Activated T-helper 17 cell treated with anti-CD3 and anti-CD28 coated beads, Interleukin-2, amount 50 U/mL, for 72 hours (primary cell): Measurements from ENCODE around the gene ARMC5. TPM values are rescaled to one million over a fixed set of nuclear protein-coding genes. Genes with fewer than 3 reads are reported as not detected.
A peak's percentile ranks its signal among the peaks of the same experiment; 100 is the strongest.
"Not testable (repeated sequence)": the region's sequence is repeated elsewhere in the genome, so short reads cannot be mapped to it uniquely, and the experiment has no call there.

Source experiments
- ATAC-seq: fragments of 150-1000 bp; cut with Tn5 transposase; replicated peaks from 2 replicates; pipeline ENCODE4 v1.10.0; 2021; ENCODE audit warnings: mild to moderate bottlenecking, moderate library complexity
- H3K27ac Mint-ChIP-seq: one replicate; pipeline ENCODE4 v1.8.0; 2022; ENCODE audit warnings: mixed read lengths
- H3K27me3 Mint-ChIP-seq: one replicate; pipeline ENCODE4 v1.8.0; 2022; ENCODE audit warnings: mixed read lengths
- H3K36me3 Mint-ChIP-seq: one replicate; pipeline ENCODE4 v1.8.0; 2022; ENCODE audit warnings: low read depth, mild to moderate bottlenecking, mixed read lengths
- H3K4me1 Mint-ChIP-seq: one replicate; pipeline ENCODE4 v1.8.0; 2022; ENCODE audit warnings: mixed read lengths
- H3K4me3 Mint-ChIP-seq: one replicate; pipeline ENCODE4 v1.8.0; 2022; ENCODE audit warnings: mild to moderate bottlenecking, mixed read lengths
- H3K9me3 Mint-ChIP-seq: one replicate; pipeline ENCODE4 v1.8.0; 2022; ENCODE audit warnings: mixed read lengths
- total RNA-seq, 2 donors: library from RNA; stranded (reverse); gene quantifications; one replicate each; pipeline ENCODE4 v1.2.3, GENCODE V29; 2022

The ARMC5 gene
- total RNA-seq, 2 donors from 2014 or later: 11.9 to 17.9 TPM

DNA sequence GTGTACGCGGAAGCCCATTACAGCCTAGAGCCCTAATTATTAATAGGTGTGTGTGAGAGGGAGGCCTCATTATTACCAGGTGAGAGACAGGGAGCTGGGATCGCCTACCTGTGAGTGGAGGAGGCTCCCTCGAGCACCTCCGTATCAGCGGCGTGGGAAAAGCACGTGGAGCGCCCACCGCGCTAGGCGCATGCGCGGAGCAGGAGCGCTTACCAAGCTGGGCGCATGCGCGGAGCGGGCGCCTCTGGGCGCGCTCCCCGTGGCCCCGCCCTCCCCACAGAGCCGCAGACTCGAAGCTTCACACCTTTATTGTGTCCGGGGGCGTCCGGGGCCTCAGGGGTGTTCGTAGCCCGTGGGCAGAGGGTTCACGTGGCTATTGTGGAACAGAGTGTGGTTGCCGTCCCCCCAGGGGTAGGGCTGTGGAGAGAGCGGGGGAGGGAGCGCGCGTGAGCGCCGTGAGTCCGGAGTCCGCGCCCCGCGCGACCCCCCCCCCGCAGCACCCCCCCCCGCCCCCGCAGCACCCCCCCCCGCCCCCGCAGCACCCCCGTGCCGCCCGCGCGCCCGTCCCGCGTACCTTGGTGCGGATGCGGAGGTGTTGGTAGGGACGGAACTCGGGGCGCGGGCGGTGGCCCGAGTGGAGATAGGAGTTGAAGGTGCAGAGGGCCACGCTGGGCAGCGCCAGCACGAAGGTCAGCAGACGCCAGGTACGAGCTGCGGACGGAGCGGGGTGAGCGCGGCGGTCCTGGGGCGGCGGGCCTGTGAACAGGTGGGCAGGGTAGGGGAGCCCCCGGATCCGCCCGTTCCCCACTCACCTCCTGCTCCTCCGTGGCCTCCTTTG lies 31.6 kb upstream of the ARMC5 start:
- Mint-ChIP-seq H3K27ac (no peak overlapping the region), H3K9me3 (no peaks in the 10 kb centered on the region)

DNA sequence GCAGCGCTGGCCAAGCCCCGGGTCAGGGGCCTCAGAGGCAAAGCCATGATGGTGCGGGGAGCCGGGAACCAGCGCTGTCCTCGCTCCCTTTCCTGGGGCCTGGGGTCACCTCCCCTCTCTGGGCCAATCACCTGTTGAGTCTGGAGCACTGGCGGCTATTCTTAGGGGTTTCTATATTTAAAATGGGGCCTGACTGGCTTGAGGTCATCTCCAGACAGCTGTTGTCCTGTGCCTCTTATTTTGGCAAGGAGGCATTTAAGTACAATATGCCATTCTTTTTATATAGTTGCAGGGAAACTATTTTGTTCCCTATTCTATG lies 31.1 kb upstream of the ARMC5 start, which contains the start of gene COX6A2:
TSS of gene COX6A2 (minus strand) at position 82 of the 319 bp plus-strand sequence. CDS start at position 47, 35 bp downstream.
- Mint-ChIP-seq H3K27me3 (peaks cover 11% of the 10 kb centered on the region), H3K36me3 (no peaks in the 10 kb centered on the region), H3K27ac (no peak within 1 kb of the TSS), H3K4me1 (no peaks in the 10 kb centered on the region), H3K9me3 (no peaks in the 10 kb centered on the region), H3K4me3 (peak within 1 kb of the TSS; percentile 13)
- ATAC-seq: no peak

More for the DNA sequence above, 31.6 kb upstream of the ARMC5 start:
- H3K27me3 Mint-ChIP-seq: peaks cover 13% of the 10 kb centered on the region
- H3K4me3 Mint-ChIP-seq: peak overlapping the region; percentile 13
- H3K4me1 Mint-ChIP-seq: no peaks in the 10 kb centered on the region
- H3K36me3 Mint-ChIP-seq: no peaks in the 10 kb centered on the region
- peak; percentile 17 for ATAC-seq

DNA sequence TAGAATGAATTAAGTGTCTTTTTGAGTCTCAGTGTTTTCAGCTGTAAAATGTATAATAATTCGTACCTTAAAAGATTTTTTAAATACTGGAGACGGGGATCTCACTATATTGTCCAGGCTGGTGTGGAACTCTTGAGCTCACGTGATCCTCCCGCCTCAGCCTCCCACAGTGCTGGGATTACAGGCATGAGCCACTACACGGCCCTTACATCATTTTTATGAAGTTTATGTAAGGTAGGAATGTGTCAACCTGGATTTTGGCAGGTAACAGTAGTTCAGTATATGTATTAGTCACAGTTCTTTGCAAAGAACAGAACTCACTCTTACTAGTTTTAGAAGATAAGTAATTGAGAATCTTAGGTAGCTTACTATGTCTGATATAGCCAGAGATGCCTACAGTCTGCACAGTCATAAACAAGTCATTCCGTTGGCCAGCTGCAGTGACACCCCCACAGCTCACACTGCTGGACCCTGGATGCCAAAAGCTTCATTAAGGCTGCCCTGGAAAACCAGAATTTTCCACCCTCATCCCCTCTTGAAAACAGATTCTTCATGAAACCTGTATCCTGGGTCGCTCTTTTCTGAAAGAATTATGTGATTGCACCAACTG lies 30.6 kb upstream of the ARMC5 start:
- ATAC-seq: peak; percentile 38
- H3K4me3 Mint-ChIP-seq: no peak overlapping the region
- no peaks in the 10 kb centered on the region for H3K36me3 Mint-ChIP-seq
- no peak overlapping the region for H3K27ac Mint-ChIP-seq
- no peaks in the 10 kb centered on the region for H3K4me1 Mint-ChIP-seq
- peaks cover 8% of the 10 kb centered on the region for H3K27me3 Mint-ChIP-seq
- no peaks in the 10 kb centered on the region for H3K9me3 Mint-ChIP-seq

DNA sequence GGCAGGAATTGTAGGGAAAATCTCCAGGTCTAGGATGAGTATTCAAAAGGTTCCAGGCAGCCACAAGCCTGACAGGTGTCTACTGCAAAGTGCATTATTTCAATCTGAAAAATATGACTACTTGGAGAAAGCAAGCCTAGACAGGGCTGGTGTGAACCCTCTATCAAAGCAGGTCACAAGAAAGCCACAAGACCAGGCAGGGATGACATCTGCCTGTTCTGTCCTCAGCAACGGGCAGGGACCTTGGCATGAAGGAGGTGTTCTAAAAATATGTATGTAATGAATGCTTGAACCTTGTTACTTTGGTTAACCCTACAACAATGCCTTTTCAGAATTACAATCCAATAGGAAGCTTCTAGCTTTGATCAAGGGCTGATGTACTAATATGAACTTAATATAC lies 30.0 kb upstream of the ARMC5 start:
- Mint-ChIP-seq H3K4me1 (no peaks in the 10 kb centered on the region), H3K36me3 (no peaks in the 10 kb centered on the region), H3K9me3 (no peaks in the 10 kb centered on the region), H3K27ac (no peak overlapping the region), H3K27me3 (peaks cover 8% of the 10 kb centered on the region), H3K4me3 (no peak overlapping the region)
- ATAC-seq: no peak

DNA sequence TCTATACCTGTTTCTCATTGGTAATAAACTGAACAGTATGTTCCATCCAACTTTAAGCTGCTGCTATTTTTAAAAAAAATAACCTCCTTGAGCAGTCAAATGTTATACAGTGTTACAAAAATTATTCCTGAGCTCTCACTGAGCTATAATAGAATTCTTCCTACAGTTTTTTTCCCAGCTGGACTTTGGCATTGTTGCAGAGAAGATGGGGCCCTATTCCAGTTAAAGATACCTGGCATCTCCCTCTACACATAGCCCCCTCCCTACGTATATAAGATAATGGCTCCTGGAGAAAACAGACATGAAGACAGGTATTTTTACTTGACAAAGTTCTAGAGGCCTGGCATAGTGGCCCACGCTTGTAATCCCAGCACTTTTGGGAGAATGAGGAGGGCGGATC lies 29.5 kb upstream of the ARMC5 start:
- H3K9me3 Mint-ChIP-seq: no peaks in the 10 kb centered on the region
- peaks cover 6% of the 10 kb centered on the region for H3K27me3 Mint-ChIP-seq
- H3K36me3 Mint-ChIP-seq: no peaks in the 10 kb centered on the region
- no peak overlapping the region for H3K27ac Mint-ChIP-seq
- no peak for ATAC-seq
- no peak overlapping the region for H3K4me3 Mint-ChIP-seq
- no peaks in the 10 kb centered on the region for H3K4me1 Mint-ChIP-seq

DNA sequence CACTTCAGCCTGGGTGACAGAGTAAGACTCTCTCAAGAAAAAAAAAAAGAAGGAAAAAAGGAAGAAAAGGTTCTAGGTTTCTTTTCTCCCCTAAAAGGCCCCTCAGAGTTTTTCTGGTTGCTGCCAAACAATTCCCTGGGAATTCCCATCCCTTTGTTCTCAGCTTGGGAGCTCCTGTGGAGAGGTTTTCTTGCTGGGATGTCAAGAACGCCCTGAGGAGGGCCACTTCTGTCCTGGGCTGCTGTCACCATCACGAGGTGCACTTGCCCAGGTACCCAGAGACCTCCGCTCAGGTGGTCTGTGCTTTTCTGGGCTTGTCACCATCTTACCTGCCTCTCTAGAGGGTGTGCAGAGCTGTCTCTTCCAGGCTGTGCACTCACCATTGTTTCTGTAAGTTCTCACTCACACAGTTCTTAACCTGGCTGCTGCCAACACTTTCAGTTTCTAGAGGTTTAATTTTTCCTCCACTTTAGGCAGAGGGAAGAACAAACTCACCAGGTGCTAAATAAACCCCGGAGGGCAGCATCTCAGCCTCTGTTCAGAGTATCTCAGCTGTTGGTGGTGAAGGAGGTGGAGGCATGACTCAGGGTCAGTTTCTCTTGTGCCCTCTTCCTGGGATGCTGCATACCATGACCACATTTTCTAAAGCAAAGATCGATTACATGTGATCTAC lies 28.8 kb upstream of the ARMC5 start:
- H3K4me1 Mint-ChIP-seq: no peaks in the 10 kb centered on the region
- no peak overlapping the region for H3K27ac Mint-ChIP-seq
- H3K27me3 Mint-ChIP-seq: peaks cover 4% of the 10 kb centered on the region
- no peaks in the 10 kb centered on the region for H3K36me3 Mint-ChIP-seq
- H3K9me3 Mint-ChIP-seq: no peaks in the 10 kb centered on the region
- ATAC-seq: peak; percentile 80
- no peak overlapping the region for H3K4me3 Mint-ChIP-seq

DNA sequence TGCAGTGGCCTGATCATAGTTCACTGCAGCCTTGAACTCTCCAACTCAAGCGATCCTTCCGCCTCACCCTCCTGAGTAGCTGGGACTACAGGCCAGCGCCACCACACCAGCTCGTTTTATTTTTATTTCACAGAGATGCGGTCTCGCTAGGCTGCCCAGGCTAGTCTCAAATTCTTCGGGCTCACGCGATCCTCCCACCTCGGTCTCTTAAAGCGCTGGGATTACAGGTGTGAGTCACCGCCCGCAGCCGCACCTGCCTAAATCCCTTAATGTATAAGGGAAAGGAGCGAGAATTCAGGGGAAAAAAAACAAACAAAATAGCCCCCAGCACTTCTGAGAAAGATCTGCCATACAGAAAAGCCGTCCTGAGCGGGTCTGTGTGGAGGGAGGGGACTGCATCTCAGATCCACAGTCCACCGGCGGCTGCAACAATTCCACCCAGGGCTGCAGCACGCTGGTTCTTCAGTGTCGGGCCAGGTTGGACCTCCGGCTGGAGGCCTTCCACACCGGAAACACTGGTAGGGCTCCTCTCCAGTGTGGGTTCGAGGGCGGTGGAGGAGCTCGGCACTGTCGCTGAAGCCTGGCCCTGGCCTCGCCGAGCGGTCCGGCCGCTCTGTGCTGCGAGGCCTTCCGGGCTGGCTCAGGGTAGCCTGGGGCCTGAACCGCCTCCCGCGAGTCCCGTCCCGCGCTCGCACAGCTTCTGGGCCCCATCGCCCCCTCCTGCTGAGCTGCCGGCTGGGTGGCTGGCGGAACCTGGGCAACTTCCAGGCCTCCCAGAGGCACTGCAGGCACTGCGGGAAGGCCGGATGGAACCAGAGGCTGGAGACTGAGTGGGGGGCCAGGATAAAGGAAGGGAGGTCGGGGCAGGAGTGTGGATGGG lies 23.7 kb upstream of the ARMC5 start:
- Mint-ChIP-seq H3K9me3 (no peaks in the 10 kb centered on the region), H3K27me3 (no peaks in the 10 kb centered on the region), H3K27ac (no peak overlapping the region), H3K4me3 (no peak overlapping the region), H3K4me1 (peaks cover 4% of the 10 kb centered on the region), H3K36me3 (no peaks in the 10 kb centered on the region)
- ATAC-seq: no peak

DNA sequence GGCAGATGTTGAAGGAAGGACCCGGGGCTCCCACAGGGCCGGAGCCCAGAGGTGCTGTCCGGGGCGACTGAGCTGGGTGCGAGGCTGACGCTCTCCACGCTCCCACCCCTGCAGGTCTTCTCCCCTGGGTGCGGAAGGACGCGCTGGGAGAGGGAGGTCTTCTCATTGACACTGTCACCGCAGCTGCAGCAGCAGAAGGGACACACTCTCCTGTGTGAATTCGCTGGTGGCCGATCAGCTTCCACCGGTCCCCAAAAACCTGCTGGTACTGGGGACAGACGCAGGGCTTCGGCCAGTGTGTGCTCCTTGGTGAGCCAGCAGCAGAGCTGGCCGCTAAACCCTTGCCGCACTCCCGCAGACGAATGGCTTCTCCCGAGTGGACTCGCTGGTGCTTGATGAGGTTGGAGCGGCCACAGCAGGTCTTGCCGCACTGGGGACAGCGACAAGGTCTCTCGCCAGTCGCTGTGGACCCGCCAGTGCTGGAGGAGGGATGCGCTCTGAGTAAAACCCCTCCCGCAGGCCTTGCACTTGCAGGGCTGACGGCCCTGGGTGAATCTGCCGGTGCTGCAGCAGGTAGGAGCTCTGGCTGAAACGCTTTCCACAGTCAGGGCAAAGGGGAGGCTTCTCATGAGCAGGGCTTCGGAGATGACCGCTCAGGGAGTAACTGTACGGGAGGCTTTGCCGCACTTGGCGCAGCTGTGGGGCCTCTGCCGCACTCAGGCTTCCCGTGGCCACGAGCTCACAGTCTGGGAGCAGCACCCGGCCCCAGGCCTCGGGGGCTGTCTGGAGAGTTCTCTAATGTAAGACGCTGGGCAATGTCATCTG lies 22.9 kb upstream of the ARMC5 start:
- H3K4me3 Mint-ChIP-seq: no peak overlapping the region
- no peaks in the 10 kb centered on the region for H3K36me3 Mint-ChIP-seq
- H3K27ac Mint-ChIP-seq: no peak overlapping the region
- no peak for ATAC-seq
- no peaks in the 10 kb centered on the region for H3K9me3 Mint-ChIP-seq
- no peaks in the 10 kb centered on the region for H3K27me3 Mint-ChIP-seq
- peaks cover 4% of the 10 kb centered on the region for H3K4me1 Mint-ChIP-seq

DNA sequence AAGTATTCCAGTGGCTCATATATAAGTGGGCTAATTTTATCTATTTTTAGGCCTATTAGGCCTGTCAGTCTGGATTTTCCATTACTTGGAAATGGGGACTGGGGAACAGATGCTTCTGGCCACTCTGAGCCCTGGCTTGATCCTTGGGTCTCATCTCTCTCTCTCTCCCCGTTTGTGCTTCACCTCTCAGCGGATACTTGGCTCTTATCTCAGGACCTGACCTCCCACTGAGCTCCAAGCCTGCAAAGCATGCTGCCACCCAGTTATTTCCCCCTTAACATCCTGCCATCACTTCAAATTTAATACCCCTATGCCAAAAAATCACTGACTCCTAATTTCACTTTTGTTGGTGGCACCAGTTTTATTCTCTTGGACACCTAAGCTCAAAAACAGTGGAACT lies 20.9 kb upstream of the ARMC5 start:
- Mint-ChIP-seq H3K4me3 (no peak overlapping the region), H3K27me3 (no peaks in the 10 kb centered on the region)
- no peak for ATAC-seq

DNA sequence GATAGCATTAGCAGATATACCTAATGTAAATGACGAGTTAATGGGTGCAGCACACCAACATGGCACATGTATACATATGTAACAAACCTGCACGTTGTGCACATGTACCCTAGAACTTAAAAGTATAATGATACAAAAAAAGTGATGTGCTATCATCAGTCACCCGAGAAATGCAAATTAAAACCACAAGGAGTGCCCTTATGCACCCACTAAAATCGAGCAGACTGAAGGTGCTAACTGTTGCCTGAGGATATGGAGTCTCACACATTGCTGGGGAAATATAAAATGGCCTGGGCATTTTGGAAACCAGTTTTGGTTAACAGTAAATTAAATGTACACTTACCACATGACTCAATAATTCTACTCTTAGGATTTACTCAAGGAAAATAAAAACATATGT lies 20.3 kb upstream of the ARMC5 start:
- H3K36me3 Mint-ChIP-seq: not testable (repeated sequence)
- ATAC-seq: peak; percentile 45

More for the DNA sequence above, 20.9 kb upstream of the ARMC5 start:
- no peaks in the 10 kb centered on the region for H3K36me3 Mint-ChIP-seq
- H3K27ac Mint-ChIP-seq: no peak overlapping the region
- H3K4me1 Mint-ChIP-seq: peaks cover 14% of the 10 kb centered on the region
- no peaks in the 10 kb centered on the region for H3K9me3 Mint-ChIP-seq

DNA sequence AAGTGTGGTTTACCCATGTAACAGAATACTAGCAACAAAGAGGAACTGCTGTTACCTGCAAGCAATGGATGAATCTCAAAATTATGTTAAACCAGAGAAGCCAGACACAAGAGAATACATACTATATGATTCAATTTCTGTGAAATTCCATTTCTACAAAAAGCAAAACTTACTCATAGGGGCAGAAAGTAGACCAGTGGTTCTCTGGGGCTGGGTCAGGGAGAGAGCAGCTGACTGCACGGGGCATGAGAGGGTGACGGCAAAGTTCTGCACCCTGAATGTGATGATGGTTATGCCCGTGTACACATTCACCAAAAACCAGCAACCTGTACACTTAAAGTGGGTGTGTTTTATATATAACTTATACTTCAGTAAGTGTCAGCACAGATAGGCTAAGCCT lies 19.8 kb upstream of the ARMC5 start:
- Mint-ChIP-seq H3K9me3 (no peaks in the 10 kb centered on the region), H3K36me3 (no peaks in the 10 kb centered on the region), H3K27me3 (no peaks in the 10 kb centered on the region), H3K4me3 (peak overlapping the region; percentile 22), H3K4me1 (peaks cover 14% of the 10 kb centered on the region), H3K27ac (peak overlapping the region; percentile 12)
- peak; percentile 60 for ATAC-seq

More for the DNA sequence above, 20.3 kb upstream of the ARMC5 start:
- peaks cover 14% of the 10 kb centered on the region for H3K4me1 Mint-ChIP-seq
- not testable (repeated sequence) for H3K9me3 Mint-ChIP-seq, H3K27me3 Mint-ChIP-seq
- peak overlapping the region; percentile 22 for H3K4me3 Mint-ChIP-seq
- peak overlapping the region; percentile 12 for H3K27ac Mint-ChIP-seq

DNA sequence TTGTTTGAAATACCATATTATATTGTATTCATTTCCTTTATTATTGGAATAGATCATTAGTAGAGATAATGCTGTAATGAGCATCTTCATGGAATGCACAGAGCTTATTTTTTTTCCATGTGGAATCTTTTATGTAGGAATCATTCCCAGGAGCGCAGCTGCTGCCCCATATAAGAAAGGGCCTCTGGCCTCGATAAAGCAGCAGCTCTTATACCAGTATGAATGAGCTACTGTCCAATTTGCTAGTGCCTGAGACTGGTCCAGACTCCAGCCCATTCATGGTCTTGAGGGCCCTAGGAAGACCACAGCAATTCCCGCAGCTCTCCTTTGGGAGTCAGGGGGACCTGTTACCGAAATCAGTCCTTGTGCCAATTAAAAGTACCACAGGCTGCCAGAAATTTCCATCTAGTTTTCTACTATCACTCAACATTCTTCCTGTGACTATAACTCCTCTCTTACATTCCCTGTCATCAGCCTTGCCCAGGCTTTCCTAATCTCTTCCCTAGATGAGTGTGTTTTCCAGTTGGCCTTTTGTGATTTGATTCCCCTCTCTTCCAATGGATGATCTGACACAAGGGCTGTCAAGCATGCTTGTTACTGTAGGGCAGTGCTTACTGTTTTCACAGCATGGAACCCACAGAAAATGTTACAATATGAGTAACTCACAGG lies 18.7 kb upstream of the ARMC5 start:
- no peak overlapping the region for H3K4me3 Mint-ChIP-seq
- peaks cover 14% of the 10 kb centered on the region for H3K4me1 Mint-ChIP-seq
- H3K36me3 Mint-ChIP-seq: no peaks in the 10 kb centered on the region
- H3K27ac Mint-ChIP-seq: no peak overlapping the region
- no peaks in the 10 kb centered on the region for H3K9me3 Mint-ChIP-seq
- H3K27me3 Mint-ChIP-seq: no peaks in the 10 kb centered on the region
- ATAC-seq: no peak

DNA sequence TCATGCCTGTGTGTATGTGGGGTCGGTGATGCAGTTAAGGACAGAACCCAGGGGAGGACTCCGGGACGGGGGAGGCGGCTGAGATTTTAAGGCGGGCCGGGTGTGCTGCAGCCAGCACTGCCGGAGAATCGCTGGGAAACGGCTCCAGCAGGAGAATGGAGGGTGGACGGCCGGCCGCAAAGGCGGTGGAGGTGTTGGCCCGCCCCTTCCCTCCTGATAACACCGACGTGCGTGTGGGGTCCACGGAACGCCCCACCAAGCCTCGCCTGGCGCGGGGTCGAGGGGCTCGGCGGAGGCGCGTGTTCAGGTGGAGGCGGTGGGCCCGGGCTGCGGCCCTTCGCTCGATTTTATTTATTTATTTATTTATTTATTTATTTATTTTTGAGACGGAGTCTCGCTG lies 17.3 kb upstream of the ARMC5 start:
- Mint-ChIP-seq H3K4me3 (peak overlapping the region; percentile 73), H3K4me1 (peaks cover 14% of the 10 kb centered on the region), H3K27ac (peak overlapping the region; percentile 68)

More for the DNA sequence above, 17.3 kb upstream of the ARMC5 start:
- ATAC-seq: no peak
- H3K36me3 Mint-ChIP-seq: no peaks in the 10 kb centered on the region
- H3K27me3 Mint-ChIP-seq: no peaks in the 10 kb centered on the region
- no peaks in the 10 kb centered on the region for H3K9me3 Mint-ChIP-seq
